HCT116 (cell line): ENCODE results near the gene STIM2.

Experiments used
- CTCF ChIP-seq, 3 experiments: fragments of 200-600 bp in 1 of 3; sonication (generic) in 1 of 3; IDR thresholded peaks in 2 of 3; conservative IDR thresholded peaks in 1 of 3; 2 replicates each; pipeline ENCODE4 v1.5.1; 2012 to 2017; ENCODE audit warnings: low read depth in 2 of 3, low read length in 2 of 3, antibody characterized with exemption in 1 of 3, borderline replicate concordance in 1 of 3, control low read depth in 1 of 3, mild to moderate bottlenecking in 1 of 3, mixed read lengths in 1 of 3, mixed run types in 1 of 3, moderate library complexity in 1 of 3; ENCODE audit not compliant: insufficient read depth in 1 of 3
- EZH2 ChIP-seq: fragments of 200-600 bp; sonication (generic); IDR thresholded peaks from 2 replicates; pipeline ENCODE4 v1.6.1; 2017; ENCODE audit warnings: antibody characterized with exemption, mixed run types
- EZH2phosphoT487 ChIP-seq: fragments of 200-600 bp; IDR thresholded peaks from 2 replicates; pipeline ENCODE4 v1.6.1; 2018; ENCODE audit warnings: antibody characterized with exemption, borderline replicate concordance
- JUND ChIP-seq: IDR thresholded peaks from 2 replicates; pipeline ENCODE4 v1.6.1; 2012
- POLR2A ChIP-seq: IDR thresholded peaks from 2 replicates; pipeline ENCODE4 v1.7.0; 2011; ENCODE audit warnings: borderline replicate concordance; ENCODE audit not compliant: insufficient read depth, insufficient read length; ENCODE audit errors: extremely low read depth
- POLR2AphosphoS5 ChIP-seq: IDR thresholded peaks from 2 replicates; pipeline ENCODE4 v1.6.1; 2011; ENCODE audit warnings: mild to moderate bottlenecking, low read depth, low read length, moderate library complexity
- ZBTB33 ChIP-seq: IDR thresholded peaks from 2 replicates; pipeline ENCODE4 v1.6.1; 2011; ENCODE audit warnings: mild to moderate bottlenecking, low read length, moderate library complexity; ENCODE audit not compliant: insufficient replicate concordance; ENCODE audit errors: extremely low read depth
- ZNF274 ChIP-seq: fragments of 200-500 bp; sonication (Bioruptor generic); IDR thresholded peaks from 2 replicates; pipeline ENCODE4 v1.6.1; 2014; ENCODE audit warnings: mild to moderate bottlenecking, low read depth, low read length, inconsistent platforms

- no peak for TF ChIP-seq JUND
- no peak for TF ChIP-seq POLR2AphosphoS5
- no peak for TF ChIP-seq ZNF274
- TF ChIP-seq POLR2A = no peak
- no peak for TF ChIP-seq CTCF (IDR thresholded peaks at IDR 0.05 in 2 of 3, conservative IDR thresholded peaks at IDR 0.05 in 1 of 3; ENCODE audit: borderline replicate concordance in 1 of 3, insufficient read depth in 1 of 3, low read depth in 2 of 3, low read length in 2 of 3)
- TF ChIP-seq ZBTB33 = no peak
- TF ChIP-seq EZH2 = no peak
- TF ChIP-seq EZH2phosphoT487 = no peak
Measured at GRCh38 chr4:26950446-26950845, 89.8 kb downstream of the STIM2 start.
